Measurements from ENCODE around the gene TEKT5.

The TEKT5 gene

DNA sequence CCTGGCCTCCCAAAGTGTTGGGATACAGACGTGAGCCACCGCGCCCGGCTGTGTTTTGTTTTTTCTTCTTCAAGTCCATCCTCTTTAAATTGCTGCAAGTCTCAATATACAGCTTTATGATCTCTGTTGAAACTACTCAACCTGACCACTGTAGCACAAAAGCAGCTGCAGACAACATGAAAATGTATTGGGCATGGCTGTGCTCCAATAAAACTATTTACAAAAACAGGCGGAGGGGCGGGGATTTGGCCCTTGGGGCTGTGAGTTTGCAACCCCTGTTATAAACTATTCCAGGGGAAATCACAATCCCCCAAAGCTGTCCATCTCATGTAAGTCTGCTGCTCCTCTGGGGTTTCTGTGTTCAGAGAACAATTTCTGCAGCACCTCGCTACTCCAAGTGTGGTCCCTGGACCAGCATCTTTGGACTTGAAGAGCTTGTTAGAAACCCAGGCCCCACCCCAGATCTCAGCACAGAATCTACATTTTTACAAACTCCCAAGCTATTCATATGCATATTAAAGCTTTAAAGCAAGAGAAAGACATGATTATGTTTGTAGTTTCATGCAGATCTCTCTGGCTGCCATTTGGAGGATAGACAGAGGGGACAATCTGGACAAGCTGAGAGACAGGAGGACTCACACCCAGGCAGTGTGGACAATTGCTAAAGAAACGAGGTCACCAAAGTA lies 33.6 kb downstream of the TEKT5 start:
- H3K4me3 ChIP-seq (replicated peaks; ENCODE audit: low read depth, low read length), result no peak overlapping the region
- TF ChIP-seq CTCF (IDR thresholded peaks at IDR 0.05; ENCODE audit: low read depth, low read length, missing control alignments), result no peak
- no peak for DNase-seq (ENCODE audit: extremely low read depth, low read depth)

DNA sequence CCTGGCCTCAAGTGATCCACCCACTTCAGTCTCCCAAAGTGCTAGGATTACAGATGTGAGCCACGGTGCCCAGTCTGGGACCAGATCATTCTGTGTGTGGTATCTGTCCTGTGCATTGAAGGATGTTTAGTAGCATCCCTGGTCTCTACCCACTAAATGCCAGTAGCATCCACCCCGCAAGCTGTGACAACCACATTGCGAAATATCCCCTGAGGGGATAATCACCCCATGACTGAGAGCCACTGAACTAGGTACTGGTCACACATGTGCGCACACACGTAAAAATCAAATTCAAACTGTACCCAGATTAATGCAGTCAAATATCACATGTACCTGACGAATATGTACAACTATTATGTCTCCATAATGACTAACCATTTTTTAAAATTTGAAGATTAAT lies 35.8 kb downstream of the TEKT5 start:
- no peak for DNase-seq (ENCODE audit: extremely low read depth, low read depth)
- no peak overlapping the region for H3K4me3 ChIP-seq (replicated peaks; ENCODE audit: low read depth, low read length)
- no peak for TF ChIP-seq CTCF (IDR thresholded peaks at IDR 0.05; ENCODE audit: low read depth, low read length, missing control alignments)

DNA sequence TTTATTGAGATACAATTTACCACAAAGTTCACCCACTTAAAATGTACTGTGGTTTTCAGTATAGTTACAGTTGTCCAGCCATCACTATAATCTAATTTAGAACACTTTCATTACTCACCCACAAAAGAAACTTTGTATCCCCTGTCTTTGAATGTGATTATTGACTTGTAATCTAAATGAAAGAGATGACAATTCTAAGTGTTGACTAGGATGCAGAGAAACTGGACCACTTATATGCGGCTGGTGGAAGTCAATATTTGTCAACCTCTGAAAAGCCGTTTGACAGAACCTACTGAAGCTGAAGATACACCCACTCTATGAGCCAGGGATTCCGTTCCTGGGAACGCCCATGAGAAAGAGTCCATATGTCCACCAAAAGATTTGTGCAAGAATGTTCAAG lies 36.8 kb downstream of the TEKT5 start:
- no peak for DNase-seq (ENCODE audit: extremely low read depth, low read depth)
- no peak for TF ChIP-seq CTCF (IDR thresholded peaks at IDR 0.05; ENCODE audit: low read depth, low read length, missing control alignments)
- H3K4me3 ChIP-seq (replicated peaks; ENCODE audit: low read depth, low read length), result no peak overlapping the region

- DNase-seq (ENCODE audit: extremely low read depth, low read depth), result no peak
- no peak overlapping the region for H3K4me3 ChIP-seq (replicated peaks; ENCODE audit: low read depth, low read length)
- no peak for TF ChIP-seq CTCF (IDR thresholded peaks at IDR 0.05; ENCODE audit: low read depth, low read length, missing control alignments)
Observed at GRCh38 chr16:10656618-10657017, 38.1 kb downstream of the TEKT5 start.

- no peak overlapping the region for H3K4me3 ChIP-seq (replicated peaks; ENCODE audit: low read depth, low read length)
- TF ChIP-seq CTCF (IDR thresholded peaks at IDR 0.05; ENCODE audit: low read depth, low read length, missing control alignments), result no peak
- no peak for DNase-seq (ENCODE audit: extremely low read depth, low read depth)
Observed at GRCh38 chr16:10655415-10655977, 39.2 kb downstream of the TEKT5 start.

- no peak overlapping the region for H3K4me3 ChIP-seq (replicated peaks; ENCODE audit: low read depth, low read length)
- no peak for TF ChIP-seq CTCF (IDR thresholded peaks at IDR 0.05; ENCODE audit: low read depth, low read length, missing control alignments)
- no peak for DNase-seq (ENCODE audit: extremely low read depth, low read depth)
Observed at GRCh38 chr16:10654592-10655414, 39.9 kb downstream of the TEKT5 start.
